HL-60 (cell line): ENCODE results near the gene NCOR2.

ENCODE experiments used
- GABPA ChIP-seq: IDR thresholded peaks from 2 replicates; pipeline ENCODE4 v1.6.1; 2012; ENCODE audit warnings: low read depth
- REST ChIP-seq: IDR thresholded peaks from 2 replicates; pipeline ENCODE4 v1.6.1; 2012; ENCODE audit warnings: low read depth; ENCODE audit not compliant: insufficient replicate concordance
- TF ChIP-seq, protein P1 (sequence below): IDR thresholded peaks from one replicate; pipeline ENCODE4 v1.5.1; 2011; ENCODE audit warnings: low read length, control low read depth, inconsistent platforms; ENCODE audit not compliant: insufficient read depth

GRCh38 chr12:124578445-124578844, 11.0 kb upstream of the NCOR2 start:
- TF ChIP-seq, protein P1, sequence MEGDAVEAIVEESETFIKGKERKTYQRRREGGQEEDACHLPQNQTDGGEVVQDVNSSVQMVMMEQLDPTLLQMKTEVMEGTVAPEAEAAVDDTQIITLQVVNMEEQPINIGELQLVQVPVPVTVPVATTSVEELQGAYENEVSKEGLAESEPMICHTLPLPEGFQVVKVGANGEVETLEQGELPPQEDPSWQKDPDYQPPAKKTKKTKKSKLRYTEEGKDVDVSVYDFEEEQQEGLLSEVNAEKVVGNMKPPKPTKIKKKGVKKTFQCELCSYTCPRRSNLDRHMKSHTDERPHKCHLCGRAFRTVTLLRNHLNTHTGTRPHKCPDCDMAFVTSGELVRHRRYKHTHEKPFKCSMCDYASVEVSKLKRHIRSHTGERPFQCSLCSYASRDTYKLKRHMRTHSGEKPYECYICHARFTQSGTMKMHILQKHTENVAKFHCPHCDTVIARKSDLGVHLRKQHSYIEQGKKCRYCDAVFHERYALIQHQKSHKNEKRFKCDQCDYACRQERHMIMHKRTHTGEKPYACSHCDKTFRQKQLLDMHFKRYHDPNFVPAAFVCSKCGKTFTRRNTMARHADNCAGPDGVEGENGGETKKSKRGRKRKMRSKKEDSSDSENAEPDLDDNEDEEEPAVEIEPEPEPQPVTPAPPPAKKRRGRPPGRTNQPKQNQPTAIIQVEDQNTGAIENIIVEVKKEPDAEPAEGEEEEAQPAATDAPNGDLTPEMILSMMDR, result no peak
- TF ChIP-seq REST (no peak), GABPA (no peak)
